GM21390 (cell line): ENCODE measurements around the gene AQP2.

Experiments used
- ATAC-seq: cut with Tn5 transposase; IDR thresholded peaks from one replicate; pipeline ENCODE4 v1.9.1; 2021; ENCODE audit not compliant: unreplicated experiment

AQP2 gene

DNA sequence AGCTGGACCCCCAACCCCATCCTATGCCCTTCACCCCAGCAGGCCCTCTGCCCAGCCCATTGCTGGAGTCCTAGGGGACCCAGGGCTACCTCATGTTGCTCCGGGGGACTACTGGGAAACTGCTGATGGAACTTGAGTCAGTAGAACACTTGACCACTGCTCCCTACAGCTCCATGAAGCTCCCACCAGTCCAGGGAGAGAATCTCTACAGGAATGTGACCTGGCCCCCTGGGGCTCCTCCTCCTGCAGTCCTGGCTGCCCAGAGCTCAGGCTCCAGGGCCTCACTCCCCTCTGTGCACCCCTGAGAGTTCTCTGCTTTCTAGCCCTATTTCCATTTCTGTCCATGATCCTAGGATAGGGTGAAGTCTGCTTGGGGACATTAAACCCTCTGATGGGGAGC lies 10.8 kb upstream of the AQP2 start:
- ATAC-seq, result no peak

GRCh38 chr12:49941556-49942511 lies 8.7 kb upstream of the AQP2 start:
- ATAC-seq, result no peak

DNA sequence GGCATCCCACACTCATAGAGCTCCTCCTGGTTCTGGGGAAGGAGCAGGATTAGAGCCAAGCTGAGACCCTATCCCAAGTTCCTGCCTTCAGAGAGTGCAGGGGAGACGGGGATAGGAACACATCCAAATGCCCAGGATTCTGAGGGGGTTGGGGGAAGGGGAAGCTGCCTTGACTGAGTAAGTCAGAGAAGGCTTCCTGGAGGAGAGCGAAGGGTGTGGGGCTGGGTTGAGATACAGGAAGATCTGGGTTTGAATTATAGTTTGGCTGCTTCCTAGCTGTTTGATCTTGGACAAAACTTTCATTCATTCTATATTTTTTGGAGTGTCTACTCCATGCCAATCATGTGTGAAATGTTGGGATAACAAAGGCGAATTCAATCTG lies 8.0 kb upstream of the AQP2 start:
- no peak for ATAC-seq

GRCh38 chr12:49942921-49943624 lies 7.5 kb upstream of the AQP2 start:
- no peak for ATAC-seq

GRCh38 chr12:49943625-49943960 lies 6.9 kb upstream of the AQP2 start:
- no peak for ATAC-seq

DNA sequence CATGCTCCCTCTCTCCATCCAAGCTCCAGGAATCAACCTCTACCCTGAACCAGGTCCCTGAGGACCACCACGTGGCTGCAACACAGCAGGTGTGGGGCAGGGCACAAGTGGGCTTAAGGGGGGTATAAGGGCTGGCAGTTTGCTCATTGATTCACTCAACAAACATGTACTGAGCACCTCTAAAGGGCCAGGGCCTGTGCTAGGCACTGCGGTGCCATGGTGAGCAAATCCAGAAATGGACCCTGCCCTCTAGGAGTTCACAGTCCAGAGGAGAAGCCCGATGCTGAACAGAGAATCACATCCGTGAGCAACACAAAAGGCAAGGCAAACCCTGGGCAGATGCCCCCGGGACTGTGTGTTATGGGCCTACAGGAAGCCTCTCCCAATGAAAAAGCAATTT lies 6.5 kb upstream of the AQP2 start:
- ATAC-seq, result no peak

- no peak for ATAC-seq
Observed at GRCh38 chr12:49944718-49945117, 5.8 kb upstream of the AQP2 start.

- peak; percentile 84 for ATAC-seq
Observed at GRCh38 chr12:49945394-49946080, 5.0 kb upstream of the AQP2 start.

DNA sequence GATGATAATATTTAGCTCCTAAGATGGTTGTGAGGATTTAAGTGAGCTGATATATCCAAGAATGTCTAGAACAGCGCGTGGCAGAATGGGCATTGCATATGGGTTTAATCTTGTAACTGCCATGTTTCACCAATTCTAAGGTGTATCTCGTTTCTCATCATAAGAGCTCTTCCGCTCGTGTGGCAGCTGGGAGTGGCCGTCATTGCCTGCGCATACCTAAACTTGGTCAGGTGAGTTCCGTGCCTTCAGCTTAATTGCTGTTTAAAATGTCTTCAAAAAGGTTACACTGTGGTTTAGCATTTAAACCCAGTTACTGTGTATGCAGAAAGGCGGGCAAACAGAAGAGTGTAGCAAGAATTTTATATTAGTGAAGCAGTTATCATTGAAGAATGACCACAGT lies 4.5 kb upstream of the AQP2 start:
- ATAC-seq, result no peak

GRCh38 chr12:49946497-49946896 lies 4.0 kb upstream of the AQP2 start:
- no peak for ATAC-seq

DNA sequence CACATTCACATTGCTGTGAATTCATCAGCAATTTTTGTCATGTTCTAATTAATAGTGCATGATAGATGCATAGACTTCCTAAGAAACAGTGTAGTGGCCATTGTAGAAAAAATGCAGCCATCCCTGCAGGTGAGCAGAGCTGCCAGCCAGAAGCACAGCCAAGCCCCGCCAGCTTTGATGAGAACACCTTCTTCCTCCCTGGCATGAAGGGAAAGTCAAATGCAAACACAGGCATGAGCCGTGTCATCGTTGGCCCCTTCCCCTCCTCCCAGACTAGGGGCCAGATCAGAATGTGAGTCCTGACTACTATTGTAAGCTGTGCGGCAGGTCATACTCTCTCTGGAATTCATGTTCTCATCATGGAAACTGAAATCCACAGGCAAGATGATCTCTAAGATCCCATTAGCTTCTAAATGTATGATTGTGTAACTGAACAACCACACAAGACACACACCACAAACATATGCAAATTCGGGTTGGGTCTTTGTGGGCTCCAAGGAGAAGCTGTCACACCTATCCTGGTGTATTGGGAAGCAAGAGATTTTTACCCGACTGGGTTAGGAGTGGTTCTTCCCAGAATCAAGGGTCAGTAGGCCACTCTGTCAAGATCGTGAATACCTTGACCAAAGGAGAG lies 2.8 kb upstream of the AQP2 start:
- ATAC-seq, result no peak

DNA sequence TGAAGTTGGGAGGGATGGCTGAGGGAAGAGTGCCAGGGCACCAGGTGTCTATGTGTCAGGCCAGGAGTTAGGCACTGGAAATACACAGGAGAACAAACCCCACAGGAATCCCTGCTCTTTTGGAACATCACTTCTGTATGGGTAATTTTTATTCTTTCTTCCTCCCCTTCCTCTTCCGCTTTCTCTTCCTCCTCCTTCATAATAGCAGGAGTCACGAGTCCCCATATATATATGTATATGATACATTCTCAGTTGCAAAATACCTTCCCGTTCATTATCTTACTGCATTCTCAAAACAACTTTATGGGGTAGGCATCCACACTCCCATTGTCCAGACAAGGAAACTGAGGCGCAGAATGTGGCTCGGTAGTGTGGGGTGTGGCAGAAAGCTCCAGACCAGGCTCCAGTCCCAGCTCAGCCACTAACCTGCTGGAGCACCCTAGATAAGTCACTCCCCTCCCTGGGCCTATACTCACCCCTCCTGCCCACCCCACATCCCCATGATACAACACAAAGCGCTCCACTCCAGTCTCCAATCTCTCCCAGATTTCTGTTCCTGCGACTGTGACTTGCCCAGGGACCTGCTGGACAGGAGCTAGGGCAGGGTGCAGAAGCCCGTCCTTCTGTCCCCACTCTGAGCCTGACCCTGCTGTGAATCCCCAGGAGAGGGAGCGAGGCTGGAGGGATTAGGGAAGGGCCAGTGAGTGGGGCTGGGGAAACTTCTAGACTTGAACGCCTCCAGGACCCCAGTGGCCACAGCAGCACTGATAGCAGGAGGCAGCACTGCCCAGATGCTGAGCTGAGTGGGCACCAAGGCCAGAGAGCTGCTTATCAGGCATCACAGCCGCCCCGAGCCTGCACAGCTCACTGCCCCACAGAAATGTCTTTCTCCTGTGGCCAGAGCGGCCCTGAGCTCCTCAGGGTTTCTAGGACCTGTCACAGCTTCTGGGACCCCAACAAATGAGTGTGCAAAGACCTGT lies 1.4 kb upstream of the AQP2 start:
- no peak for ATAC-seq

DNA sequence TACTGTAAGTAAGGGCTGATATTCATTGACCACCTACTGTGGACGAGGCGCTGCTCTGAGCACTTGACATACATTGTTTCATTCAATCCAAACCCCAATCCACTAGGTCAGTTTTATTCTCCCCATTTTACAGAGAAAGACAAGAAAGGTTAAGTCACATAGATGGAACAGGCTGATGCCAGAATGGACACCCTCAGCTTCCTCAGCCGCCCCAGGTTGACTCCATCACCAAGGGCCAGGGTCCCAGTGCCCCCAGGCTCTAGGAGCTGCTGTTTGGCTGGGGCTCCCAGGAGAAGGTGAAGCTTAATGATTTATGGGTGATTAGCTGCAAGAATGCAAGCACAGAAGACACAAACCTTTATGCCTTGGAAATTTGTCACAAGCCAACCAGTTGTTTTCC lies 671 bp upstream of the AQP2 start:
- no peak for ATAC-seq

GRCh38 chr12:49951411-49952240 lies 1.1 kb downstream of the AQP2 start:
- ATAC-seq, result no peak

DNA sequence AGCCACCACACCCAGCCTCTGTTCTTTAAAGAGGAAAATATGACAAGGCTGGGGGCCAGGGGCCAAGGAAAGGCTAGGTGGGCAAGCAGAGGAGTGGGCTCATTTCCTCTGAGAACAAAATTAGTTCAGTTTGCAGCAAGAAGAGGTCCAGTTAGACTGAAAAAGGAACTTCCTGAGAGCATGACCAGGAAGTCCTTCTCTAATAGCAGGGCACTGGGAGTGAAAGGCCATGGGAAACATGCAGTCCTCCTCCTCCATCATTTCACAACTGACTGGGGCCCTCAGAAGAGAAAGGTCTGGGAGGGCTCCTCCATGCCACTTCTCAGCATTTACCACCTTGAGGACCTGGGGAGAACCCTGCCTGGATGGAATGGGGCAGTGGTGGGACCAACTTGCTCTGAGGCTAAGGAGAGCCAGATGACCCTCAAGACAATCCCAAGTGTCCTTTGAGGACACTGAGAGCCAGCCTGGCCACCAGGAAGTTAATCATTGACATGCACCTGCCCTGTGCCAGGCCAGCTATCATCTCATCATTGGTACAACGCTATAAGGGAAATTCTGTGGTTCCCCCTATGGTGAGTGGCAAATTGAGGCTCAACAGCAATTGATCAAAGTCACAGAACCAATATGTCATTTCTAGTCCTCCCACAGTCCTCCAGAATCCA lies 2.0 kb downstream of the AQP2 start:
- no peak for ATAC-seq

DNA sequence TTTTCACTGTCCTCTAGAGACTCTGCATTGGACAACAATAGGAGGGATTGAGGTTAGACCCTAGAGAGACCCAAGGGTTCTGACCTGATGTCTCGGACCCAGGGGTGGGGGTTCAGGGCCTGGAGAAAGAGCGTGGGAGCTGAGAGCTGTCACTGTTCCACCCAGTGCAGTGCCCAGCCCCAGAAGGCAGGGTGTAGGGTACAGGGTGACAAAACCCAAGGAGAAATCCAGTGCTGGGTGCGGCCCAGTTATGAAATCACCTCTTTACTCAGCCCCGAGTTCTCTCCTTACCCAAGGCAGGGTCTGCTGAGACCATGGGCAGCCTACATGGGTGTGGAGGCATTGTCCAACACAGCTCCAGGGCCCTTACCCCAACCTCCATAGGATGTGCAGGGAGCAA lies 2.6 kb downstream of the AQP2 start:
- no peak for ATAC-seq

DNA sequence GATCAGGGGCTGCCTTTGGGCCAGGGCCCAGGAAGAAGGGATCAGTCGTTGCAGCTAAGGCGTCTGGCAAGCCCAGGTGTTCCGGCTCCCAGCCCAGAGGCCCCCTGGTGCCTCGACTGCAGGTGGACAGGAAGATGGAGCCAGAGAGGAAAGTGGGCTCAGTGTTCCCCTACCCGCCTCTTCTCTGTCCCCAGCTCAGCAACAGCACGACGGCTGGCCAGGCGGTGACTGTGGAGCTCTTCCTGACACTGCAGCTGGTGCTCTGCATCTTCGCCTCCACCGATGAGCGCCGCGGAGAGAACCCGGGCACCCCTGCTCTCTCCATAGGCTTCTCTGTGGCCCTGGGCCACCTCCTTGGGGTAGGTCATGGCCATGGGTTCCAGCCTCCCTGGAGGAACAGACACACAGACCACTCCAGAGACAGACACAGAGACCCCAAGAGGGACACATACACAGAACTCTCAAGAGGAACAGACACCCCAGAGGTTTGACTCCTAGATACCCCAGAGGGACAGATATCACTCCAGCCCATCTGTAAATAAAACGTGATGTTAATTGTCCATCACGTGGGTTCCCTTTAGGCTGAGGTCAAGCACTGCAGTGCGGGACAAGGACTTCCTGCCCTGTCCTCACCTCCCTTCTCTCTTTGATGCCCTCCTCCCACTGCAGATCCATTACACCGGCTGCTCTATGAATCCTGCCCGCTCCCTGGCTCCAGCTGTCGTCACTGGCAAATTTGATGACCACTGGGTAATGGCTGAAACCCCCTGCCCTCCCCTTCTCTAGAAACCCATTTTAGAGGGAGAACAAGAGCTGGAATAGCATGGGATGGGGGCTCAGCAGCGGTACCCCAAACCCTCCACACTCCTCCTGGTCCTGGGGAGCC lies 3.7 kb downstream of the AQP2 start:
- no peak for ATAC-seq
